Measurements from ENCODE around the gene REC114. TPM values are rescaled to one million over a fixed set of nuclear protein-coding genes. Genes with fewer than 3 reads are reported as not detected.
"Not testable (repeated sequence)": the region's sequence is repeated elsewhere in the genome, so short reads cannot be mapped to it uniquely, and the experiment has no call there.

REC114 gene, protein sequence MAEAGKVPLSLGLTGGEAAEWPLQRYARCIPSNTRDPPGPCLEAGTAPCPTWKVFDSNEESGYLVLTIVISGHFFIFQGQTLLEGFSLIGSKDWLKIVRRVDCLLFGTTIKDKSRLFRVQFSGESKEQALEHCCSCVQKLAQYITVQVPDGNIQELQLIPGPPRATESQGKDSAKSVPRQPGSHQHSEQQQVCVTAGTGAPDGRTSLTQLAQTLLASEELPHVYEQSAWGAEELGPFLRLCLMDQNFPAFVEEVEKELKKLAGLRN
- not detected for total RNA-seq

DNA sequence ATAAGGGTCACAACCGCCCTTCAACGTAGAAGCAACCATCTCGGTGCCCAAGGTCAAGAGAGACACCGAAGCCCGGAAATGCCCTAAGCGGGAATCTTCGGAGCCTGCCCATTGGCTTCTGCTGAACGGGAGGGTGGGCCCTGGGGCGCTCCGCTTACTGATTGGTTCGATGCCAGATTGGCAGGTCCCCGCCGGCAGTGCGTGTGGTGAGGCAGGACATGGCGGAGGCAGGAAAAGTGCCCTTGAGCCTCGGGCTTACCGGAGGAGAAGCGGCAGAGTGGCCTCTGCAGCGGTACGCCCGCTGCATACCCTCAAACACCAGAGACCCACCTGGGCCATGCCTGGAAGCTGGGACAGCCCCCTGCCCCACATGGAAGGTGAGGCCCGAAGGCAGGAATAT, at the start of gene REC114:
Gene REC114 (plus strand): TSS at position 197 of the 400 bp plus-strand sequence. CDS start 22 bp downstream, at position 219.
- DNase-seq (ENCODE audit: low spot score in 2 of 2) (no peak), FAIRE-seq (no peak)

DNA sequence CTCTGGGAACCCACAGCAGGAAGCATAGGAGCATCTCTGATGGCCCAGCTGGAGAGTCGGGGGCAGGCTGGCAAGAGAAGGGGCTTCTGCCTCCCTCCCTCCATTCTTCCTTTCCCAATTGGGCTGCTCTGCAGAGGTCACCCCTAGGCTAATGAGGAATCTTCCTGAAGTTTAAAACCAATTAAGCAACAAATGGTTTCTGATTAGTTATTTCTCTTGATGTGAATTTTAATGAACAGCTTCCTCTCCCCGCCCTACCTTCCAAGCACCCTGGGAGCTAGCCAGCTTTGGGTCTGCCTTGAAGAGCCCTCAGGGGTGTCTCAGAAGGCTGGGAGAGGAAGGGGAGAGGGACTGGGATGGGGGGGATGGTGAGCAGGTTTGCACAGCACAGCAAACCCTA, 49.6 kb upstream of the REC114 start:
- FAIRE-seq: no peak

DNA sequence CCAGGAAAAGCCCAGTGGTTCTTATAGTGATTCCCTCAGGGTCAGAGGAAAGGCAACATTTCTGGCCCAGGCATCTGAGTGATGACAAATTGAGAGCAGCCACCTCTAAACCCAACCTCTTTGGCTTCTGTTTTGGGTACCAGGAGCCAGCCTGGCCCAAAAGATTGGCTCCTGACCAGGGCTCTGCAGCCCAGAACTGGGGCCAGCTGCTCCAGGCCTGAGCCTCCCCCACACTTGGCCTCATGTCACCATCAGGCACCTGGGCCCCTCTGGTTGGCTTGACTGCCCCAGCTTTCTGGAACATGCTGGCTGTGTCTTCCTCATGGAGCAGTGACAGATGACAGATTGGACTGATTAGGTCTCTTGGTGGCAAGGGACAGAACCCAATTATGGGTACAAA, 48.2 kb upstream of the REC114 start:
- FAIRE-seq: no peak
- no peak for DNase-seq (ENCODE audit: low spot score in 2 of 2)

More for the DNA sequence above, 49.6 kb upstream of the REC114 start:
- DNase-seq (ENCODE audit: low spot score in 2 of 2): no peak

DNA sequence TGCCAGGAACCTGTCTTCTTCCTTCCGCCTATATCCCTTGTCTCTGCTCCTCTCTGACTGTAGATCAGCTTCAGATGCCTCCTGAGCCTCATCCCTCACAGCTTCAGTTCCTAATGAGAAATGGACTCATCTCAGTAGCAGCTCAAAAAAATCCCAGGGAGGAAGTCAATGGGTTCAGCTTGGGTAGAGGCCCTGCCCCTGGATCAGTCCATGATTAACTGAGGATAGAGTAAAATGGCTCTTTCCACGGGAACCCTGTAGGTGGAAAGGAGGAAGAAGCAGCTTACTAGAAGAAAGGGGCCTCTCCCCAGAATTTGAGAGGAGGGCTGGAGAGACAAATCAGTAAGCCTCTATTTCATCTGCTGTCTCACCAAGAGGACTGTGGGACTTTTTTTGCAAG, 47.3 kb upstream of the REC114 start:
- no peak for FAIRE-seq
- no peak for DNase-seq (ENCODE audit: low spot score in 2 of 2)

DNA sequence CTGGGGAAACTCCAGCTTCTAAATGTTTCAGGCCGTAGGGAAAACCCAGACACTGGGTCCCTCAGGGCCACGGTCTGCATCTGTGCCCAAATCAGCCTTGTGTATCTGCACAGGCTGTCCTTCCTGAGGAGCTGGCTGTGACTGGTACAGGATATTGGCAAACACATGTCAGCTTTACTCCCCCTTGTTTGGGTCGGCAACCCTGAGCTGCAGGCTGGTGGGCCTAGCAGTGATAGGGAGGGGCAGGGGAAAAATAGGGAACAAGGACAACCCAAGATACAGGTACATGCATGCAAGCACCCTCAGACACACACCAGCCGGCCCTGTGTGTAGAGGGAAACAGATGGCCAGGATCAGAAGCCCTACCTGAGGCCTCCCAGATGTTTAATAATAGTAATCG, 45.5 kb upstream of the REC114 start:
- no peak for FAIRE-seq

DNA sequence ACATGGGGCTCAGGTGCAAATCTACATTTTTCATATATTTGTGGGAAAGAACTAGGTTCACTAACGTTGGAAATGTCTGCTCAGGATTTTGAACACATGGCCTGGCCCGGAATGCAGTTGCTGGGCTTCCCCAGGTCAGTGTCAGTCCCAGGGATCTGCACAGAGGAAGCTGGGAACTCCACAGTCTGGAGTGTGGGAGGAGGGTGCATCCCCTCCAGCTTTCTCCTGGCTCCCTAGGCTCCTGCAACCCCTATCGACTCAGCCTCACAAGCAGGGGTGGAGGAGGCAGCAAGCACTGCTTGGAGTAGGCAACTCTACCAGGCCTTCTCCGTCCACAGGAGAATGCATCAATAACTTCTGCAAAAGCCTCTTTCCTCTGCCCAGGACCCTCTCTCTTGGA, 44.1 kb upstream of the REC114 start:
- no peak for DNase-seq (ENCODE audit: low spot score in 2 of 2)

More for the DNA sequence above, 45.5 kb upstream of the REC114 start:
- DNase-seq (ENCODE audit: low spot score in 2 of 2): no peak

DNA sequence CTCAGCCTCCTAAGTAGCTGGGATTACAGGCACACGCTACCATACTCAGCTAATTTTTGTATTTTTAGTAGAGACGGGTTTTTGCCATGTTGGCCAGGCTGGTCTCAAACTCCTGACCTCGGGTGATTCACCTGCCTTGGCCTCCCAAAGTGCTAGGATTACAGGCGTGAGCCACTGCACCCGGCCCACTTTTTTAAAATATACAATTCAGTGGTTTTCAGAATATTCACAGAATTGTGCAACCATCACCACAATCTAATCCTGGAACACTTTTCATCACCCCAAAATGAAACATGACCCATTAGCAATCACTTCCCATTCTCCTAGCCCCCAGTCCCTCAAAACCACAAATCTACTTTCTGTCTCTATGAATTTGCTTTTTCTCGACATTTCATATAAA, 42.7 kb upstream of the REC114 start:
- not testable (repeated sequence) for FAIRE-seq; DNase-seq (ENCODE audit: low spot score in 2 of 2)

More for the DNA sequence above, 44.1 kb upstream of the REC114 start:
- FAIRE-seq: no peak

DNA sequence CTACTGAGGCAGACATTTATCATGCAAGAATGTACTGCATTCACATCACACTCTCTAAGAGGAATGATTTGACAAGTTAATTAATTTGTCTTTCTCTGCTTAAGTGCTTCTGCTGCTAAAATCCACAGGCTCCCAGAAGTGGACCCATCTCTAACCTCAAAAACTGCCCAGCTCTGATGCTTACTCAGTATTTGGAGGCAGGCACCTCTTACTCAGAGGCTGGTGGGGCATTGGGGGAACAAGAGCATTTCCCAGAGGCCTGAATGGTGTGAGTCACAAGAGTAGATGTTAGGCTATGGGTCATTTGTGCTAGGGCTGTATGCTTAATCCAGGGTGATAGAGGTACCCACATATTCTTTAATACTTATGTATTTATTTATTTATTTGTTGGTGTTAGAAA, 39.8 kb upstream of the REC114 start:
- DNase-seq (ENCODE audit: low spot score in 2 of 2) (no peak), FAIRE-seq (no peak)

DNA sequence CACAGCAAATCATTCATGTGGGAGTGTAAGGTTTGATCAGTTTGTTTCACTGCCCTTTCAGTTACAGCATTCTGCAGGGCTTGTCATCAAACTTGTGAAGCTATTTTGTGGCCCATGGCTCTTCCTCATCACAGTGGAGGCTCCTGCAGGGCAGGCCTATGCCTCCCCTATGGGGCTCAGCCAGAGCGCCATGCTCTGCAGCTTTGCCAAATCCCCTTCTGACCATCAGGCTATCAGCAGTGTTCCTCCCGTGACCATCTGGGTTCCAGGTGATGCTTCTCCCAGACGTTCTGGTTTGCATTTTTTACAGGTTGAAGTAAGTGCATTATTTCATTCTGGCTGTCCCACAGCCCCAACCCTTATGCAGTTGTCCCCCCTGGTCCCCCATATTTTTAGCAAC, 28.1 kb upstream of the REC114 start:
- DNase-seq (ENCODE audit: low spot score in 2 of 2) (no peak), FAIRE-seq (no peak)

DNA sequence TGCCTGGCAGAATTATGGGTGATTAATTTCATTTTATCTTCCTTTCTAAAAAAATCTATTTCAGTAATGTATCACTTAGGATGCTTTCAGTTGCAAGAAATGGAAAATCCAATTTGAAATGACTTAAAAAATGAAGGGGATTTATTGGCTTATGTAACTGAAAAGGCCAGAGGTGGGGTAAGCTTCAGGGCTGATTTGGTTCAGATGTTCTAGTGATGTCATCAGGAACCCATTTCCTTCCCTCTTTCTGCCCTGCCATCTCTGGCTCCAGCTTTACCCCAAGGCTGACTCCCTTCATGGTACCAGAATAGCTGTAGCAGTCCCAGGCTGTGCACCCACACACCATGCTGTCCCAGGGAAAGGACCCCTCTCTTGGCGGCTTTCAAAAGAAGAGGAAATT, 18.5 kb upstream of the REC114 start:
- FAIRE-seq (no peak), DNase-seq (ENCODE audit: low spot score in 2 of 2) (no peak)

DNA sequence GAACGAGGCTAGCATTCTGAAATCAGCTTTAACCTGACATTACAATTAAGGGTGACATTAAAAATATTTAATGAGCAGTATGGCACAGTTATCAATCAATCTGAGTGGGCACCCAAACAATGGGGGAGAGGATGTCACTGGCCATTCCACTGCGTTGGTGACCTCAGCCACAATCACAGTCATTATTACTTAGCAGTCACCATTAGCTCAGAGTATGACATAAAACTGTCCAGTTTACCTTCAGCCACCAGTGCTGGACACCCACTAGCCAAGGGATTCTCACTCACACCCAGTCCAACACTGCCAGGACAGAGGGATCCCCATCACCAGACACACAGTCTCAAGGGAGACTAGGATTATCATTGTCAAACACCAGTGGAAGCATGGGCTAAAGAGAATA, 17.5 kb upstream of the REC114 start:
- FAIRE-seq (no peak), DNase-seq (ENCODE audit: low spot score in 2 of 2) (no peak)

DNA sequence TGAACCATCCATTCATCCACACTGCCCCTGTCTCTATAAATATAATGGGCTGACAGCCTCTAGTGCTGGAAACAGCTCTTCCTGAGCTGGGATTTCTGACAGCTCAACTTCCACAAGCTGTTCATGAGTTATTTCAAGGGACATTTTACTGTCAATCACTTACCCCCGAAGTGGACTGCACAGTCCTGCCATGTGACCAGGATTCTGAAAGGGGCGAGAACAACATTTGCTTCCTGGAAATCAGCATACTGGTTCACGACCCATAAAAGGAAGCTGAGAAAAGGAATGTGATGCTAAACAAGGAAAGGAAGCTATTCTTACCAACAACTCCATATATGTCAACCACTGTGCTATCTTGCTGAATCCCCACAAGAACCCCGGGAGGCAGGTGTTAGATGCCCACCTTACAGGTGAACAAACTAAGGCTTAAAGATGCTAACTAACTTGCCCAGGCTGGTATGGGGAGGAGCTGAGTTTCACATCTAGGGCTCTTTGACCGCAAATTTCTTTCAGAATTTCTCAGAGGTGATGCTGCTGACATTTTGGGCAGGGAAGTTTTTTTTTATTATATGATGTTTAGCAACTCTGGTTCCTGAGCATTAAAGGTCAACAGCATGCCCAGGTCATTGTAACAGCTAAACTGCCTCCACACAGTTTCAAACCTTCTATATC, 16.5 kb upstream of the REC114 start:
- FAIRE-seq: no peak
- DNase-seq (ENCODE audit: low spot score in 2 of 2): no peak

DNA sequence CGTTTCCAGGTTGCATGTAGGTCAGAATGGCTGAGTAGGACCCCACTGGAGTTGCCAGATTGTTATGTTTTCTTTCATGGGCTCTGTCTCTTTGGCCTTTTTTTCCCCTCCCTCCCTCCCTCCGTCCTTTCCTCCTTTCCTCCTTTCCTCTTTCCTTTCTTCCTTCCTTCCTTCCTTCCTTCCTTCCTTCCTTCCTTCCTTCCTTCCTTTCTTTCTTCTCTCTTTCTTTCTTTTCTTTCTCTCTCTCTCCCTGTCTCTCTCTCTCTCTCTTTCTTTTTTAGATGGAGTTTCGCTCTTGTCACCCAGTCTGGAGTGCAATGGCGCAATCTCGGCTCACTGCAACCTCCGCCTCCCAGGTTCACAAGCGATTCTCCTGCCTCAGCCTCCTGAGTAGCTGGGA, 11.6 kb upstream of the REC114 start:
- FAIRE-seq: not testable (repeated sequence)

DNA sequence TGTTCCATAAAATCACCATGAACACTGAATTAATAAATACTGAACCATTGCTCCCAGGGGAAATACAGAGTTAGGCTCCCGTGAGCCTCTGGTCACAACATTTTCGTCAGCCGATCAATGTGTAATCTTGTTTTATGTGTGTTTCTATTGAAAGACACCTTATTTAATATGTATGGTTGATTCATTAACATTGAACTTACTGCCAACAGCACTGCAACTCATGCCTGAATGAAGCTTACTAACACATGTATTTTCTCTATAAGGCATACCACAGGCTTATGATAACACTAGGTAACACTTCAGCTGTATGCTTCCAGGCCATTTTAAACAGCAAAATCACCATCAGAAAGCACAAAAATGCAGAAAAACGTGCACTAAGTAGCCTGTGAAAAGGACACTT, 9.1 kb upstream of the REC114 start:
- no peak for DNase-seq (ENCODE audit: low spot score in 2 of 2)
- no peak for FAIRE-seq

More for the DNA sequence above, 11.6 kb upstream of the REC114 start:
- not testable (repeated sequence) for DNase-seq (ENCODE audit: low spot score in 2 of 2)

DNA sequence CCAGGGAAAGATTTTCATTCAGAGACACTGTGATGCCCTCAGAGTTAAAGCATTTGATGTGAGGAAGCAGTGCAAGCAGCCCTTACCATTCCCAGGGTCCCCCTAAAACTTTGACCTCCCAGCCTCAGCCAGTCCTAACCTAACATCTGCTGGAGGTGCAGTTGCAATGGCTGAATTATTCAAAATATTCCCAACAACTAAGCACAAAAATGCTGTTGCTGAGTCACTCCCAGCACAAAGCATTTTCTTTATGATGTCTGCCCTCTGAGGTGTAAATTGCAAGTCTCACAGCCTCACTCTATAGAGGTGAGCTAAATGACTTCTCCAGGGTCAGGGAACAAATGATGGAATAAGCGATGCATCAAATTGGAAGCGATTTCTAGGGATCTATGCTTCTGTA, 6.4 kb upstream of the REC114 start:
- FAIRE-seq: no peak

DNA sequence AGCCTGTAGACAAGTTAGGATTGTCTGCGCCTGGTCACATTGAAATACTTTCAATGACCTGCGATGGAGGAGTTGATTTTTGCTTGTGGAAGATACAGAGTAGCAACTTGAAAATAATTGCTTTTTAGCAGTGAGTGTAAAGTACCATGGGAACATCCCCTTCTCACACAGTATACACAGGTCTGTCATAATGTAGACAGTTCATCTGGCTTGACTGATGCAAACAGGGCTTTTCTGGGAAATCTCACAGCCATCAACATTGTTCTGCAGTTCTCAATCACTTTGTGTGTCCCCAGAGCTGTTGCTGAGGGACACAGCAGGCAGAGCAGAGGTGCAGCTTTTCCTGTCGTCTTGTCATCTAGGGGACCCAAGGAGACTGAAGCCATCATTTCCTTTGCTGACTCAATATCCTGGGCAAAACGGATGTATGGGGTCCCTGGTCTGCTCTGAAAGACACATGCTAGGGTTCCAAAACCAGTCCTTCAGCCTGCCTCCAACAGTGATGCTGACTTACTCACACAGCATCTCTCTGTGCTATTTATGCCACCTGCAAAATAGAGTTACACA, 5.3 kb upstream of the REC114 start:
- no peak for DNase-seq (ENCODE audit: low spot score in 2 of 2)
- no peak for FAIRE-seq

More for the DNA sequence above, 6.4 kb upstream of the REC114 start:
- no peak for DNase-seq (ENCODE audit: low spot score in 2 of 2)

DNA sequence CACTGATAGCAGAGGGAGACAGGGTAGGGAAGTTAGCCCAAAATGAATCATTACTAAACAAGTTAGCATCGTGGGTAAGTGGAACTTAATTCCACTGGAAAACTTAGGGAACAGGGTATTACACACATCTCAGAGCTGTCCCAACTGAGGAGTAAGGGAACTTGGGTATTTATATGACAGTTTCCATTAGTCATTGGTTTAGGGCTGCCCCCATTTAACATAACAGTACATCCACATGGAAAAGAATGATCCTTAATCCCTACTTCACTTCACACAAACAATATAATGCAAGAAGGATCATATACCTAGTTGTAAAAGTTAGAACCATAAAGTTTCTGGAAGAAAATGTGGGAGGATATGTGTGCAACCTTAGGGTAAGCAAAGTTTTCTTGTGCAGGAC, 4.3 kb upstream of the REC114 start:
- DNase-seq (ENCODE audit: low spot score in 2 of 2): no peak
- FAIRE-seq: no peak

DNA sequence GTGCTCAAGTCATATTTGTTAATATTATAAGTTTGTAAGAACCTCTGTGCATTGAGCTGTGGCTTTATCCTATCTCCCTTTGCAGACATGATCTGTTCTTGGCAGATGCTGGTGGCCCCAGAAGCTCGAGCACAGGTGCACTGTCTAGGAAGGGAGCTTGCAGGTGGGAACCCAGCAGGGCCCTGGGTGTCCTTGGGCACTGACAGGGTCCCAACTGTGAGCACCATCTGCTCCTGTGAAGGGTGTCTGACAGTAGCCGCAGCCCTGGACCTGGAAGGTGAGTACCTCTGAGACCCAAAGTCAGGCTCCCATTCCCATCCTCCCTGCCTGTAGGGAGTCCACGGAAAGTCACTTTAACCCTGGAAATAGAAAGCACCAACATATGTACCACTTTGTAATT, 2.4 kb upstream of the REC114 start:
- FAIRE-seq (no peak), DNase-seq (ENCODE audit: low spot score in 2 of 2) (no peak)

DNA sequence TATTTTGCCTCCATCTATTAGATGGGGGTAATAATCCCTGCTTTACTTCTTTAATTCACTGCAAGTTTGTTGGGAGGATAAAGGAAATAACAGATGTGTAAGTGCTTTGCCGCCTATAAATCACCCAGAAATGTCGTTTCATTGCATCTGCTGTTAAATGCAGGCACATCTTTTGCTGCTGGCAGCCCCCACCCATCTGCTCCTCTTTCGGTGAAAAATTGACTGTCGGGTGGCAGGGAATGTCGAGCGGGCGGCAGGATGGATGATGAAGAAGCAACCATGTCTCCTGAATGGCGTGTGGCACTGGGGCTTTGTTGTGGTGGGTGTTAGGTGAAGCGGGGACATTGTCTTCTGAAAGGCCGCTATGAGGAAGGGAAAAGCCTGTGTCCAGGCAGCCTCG, 543 bp upstream of the REC114 start:
- no peak for DNase-seq (ENCODE audit: low spot score in 2 of 2)
- no peak for FAIRE-seq

DNA sequence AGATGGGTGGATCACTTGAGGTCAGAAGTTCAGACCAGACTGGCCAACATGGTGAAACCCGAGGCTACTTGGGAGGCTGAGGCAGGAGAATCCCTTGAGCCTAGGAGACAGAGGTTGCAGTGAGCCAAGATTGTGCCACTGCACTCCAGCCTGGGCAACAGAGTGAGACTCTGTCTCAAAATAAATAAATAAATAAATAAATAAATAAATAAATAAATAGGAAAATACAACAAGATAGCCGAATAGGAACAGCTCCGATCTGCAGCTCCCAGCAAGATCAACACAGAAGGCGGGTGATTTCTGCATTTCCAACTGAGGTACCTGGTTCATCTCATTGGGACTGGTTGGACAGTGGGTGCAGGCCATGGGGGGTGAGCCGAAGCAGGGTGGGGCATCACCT, 4.5 kb downstream of the REC114 start:
- DNase-seq (ENCODE audit: low spot score in 2 of 2); FAIRE-seq: not testable (repeated sequence)

DNA sequence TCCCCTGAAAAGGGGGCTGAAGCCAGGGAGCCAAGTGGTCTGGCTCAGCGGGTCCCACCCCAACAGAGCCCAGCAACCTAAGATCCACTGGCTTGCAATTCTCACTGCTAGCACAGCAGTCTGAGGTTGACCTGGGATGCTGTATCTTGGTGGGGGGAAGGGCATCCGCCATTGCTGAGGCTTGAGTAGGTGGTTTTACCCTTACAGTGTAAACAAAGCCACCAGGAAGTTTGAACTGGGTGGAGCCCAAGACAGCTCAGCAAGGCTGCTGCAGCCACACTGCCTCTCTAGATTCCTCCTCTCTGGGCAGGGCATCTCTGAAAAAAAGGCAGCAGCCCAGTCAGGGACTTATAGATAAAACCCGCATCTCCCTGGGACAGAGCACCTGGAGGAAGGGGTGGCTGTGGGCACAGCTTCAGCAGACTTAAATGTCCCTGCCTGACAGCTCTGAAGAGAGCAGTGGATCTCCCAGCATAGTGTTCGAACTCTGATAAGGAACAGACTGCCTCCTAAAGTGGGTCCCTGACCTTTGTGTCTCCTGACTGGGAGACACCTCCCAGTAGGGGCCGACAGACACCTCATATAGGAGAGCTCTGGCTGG, 5.3 kb downstream of the REC114 start:
- not testable (repeated sequence) for FAIRE-seq; DNase-seq (ENCODE audit: low spot score in 2 of 2)
